Right atrium auricular region (tissue), 2 donors: ENCODE data around the gene SLF1. TPM values are rescaled to one million over a fixed set of nuclear protein-coding genes. Genes with fewer than 3 reads are reported as not detected.

Source experiments
- DNase-seq: peaks from one replicate; pipeline ENCODE4 v3.0.0-alpha.2; 2019; ENCODE audit warnings: low spot score
- H3K27ac ChIP-seq, 2 donors: fragments of 200-600 bp; sonication (generic); 1 replicate in 1 of 2; 2 replicates in 1 of 2; pipeline ENCODE4 v1.5.1; 2016 to 2019
- H3K27me3 ChIP-seq, 2 donors: fragments of 200-600 bp; sonication (generic); one replicate each; pipeline versions ENCODE4 v1.5.1 to v1.6.0; 2017 to 2019
- H3K36me3 ChIP-seq: fragments of 200-600 bp; sonication (generic); one replicate; pipeline ENCODE4 v1.5.1; 2016
- H3K4me1 ChIP-seq, 2 donors: fragments of 200-600 bp; sonication (generic); one replicate each; pipeline versions ENCODE4 v1.5.1 to v1.6.0; 2017 to 2019
- H3K4me3 ChIP-seq, 2 donors: fragments of 200-600 bp; sonication (generic); 1 replicate in 1 of 2; 2 replicates in 1 of 2; pipeline ENCODE4 v1.5.1; 2017 to 2019; ENCODE audit warnings: mild to moderate bottlenecking in 1 of 2, moderate library complexity in 1 of 2
- H3K9me3 ChIP-seq, 2 donors: fragments of 200-600 bp; sonication (generic); one replicate each; pipeline ENCODE4 v1.5.1; 2019
- CTCF ChIP-seq, 2 donors: fragments of 200-600 bp; sonication (generic); IDR thresholded peaks; one replicate each; pipeline ENCODE4 v1.5.1; 2019; ENCODE audit warnings: antibody characterized with exemption in 2 of 2
- total RNA-seq, 2 donors: library from RNA; depleted of rRNA; stranded (reverse); fragments of >200 nt; gene quantifications; one replicate each; pipeline ENCODE4 v1.1.0, GENCODE V29; 2016

SLF1 gene
- total RNA-seq, 2 donors from 2014 or later = 3.5 to 4.6 TPM

- no peak for TF ChIP-seq CTCF (IDR thresholded peaks at IDR 0.05)
- Histone ChIP-seq H3K36me3 (no peaks in the 10 kb centered on the region), H3K4me3 (no peak overlapping the region), H3K4me1 (peaks cover 0 to 19% of the 10 kb centered on the region in 2 donors), H3K9me3 (no peaks in the 10 kb centered on the region), H3K27me3 (no peaks in the 10 kb centered on the region), H3K27ac (peak overlapping the region in 1 of 2 donors; percentile 33)
- DNase-seq = no peak
Measured at GRCh38 chr5:94623011-94623410, 4.5 kb downstream of the SLF1 start.

GRCh38 chr5:94623877-94624276, 5.4 kb downstream of the SLF1 start:
- DNase-seq = no peak

GRCh38 chr5:94627191-94627590, 8.7 kb downstream of the SLF1 start:
- Histone ChIP-seq H3K4me1 (peaks cover 0 to 7% of the 10 kb centered on the region in 2 donors), H3K27me3 (no peaks in the 10 kb centered on the region), H3K9me3 (peaks cover 0 to 15% of the 10 kb centered on the region in 2 donors), H3K27ac (no peak overlapping the region), H3K4me3 (no peak overlapping the region), H3K36me3 (peaks cover 16% of the 10 kb centered on the region)
- no peak for DNase-seq
- TF ChIP-seq CTCF (IDR thresholded peaks at IDR 0.05) = no peak

More at GRCh38 chr5:94623877-94624276, 5.4 kb downstream of the SLF1 start:
- H3K4me1 ChIP-seq = peaks cover 0 to 19% of the 10 kb centered on the region in 2 donors
- no peak overlapping the region for H3K27ac ChIP-seq
- H3K9me3 ChIP-seq = no peaks in the 10 kb centered on the region
- TF ChIP-seq CTCF (IDR thresholded peaks at IDR 0.05) = no peak
- no peaks in the 10 kb centered on the region for H3K36me3 ChIP-seq
- no peak overlapping the region for H3K4me3 ChIP-seq
- no peaks in the 10 kb centered on the region for H3K27me3 ChIP-seq

- no peak for TF ChIP-seq CTCF (IDR thresholded peaks at IDR 0.05)
- H3K27me3 ChIP-seq = no peaks in the 10 kb centered on the region
- H3K27ac ChIP-seq = no peak overlapping the region
- H3K36me3 ChIP-seq = peaks cover 16% of the 10 kb centered on the region
- no peak for DNase-seq
- H3K9me3 ChIP-seq = peaks cover 0 to 32% of the 10 kb centered on the region in 2 donors
- H3K4me1 ChIP-seq = no peaks in the 10 kb centered on the region
- no peak overlapping the region for H3K4me3 ChIP-seq
Measured at GRCh38 chr5:94632024-94632423, 13.6 kb downstream of the SLF1 start.

GRCh38 chr5:94640176-94640575, 21.7 kb downstream of the SLF1 start:
- Histone ChIP-seq H3K4me1 (no peaks in the 10 kb centered on the region), H3K36me3 (no peaks in the 10 kb centered on the region), H3K4me3 (no peak overlapping the region), H3K27me3 (no peaks in the 10 kb centered on the region), H3K27ac (no peak overlapping the region), H3K9me3 (peaks cover 0 to 36% of the 10 kb centered on the region in 2 donors)
- no peak for DNase-seq
- TF ChIP-seq CTCF (IDR thresholded peaks at IDR 0.05) = no peak

GRCh38 chr5:94645053-94645452, 26.6 kb downstream of the SLF1 start:
- Histone ChIP-seq H3K4me3 (no peak overlapping the region), H3K27ac (no peak overlapping the region), H3K4me1 (no peaks in the 10 kb centered on the region), H3K36me3 (no peaks in the 10 kb centered on the region), H3K9me3 (peaks cover 0 to 10% of the 10 kb centered on the region in 2 donors), H3K27me3 (no peaks in the 10 kb centered on the region)
- no peak for DNase-seq
- no peak for TF ChIP-seq CTCF (IDR thresholded peaks at IDR 0.05)
